ENCODE measurements around the gene GRIA4. TPM values are rescaled to one million over a fixed set of nuclear protein-coding genes. Genes with fewer than 3 reads are reported as not detected.

GRIA4 gene
- total and polyA plus RNA-seq, 2 donors (not counting 1 experiment from before 2014, with no cell fraction given): 0.15 to 0.50 TPM

- Histone ChIP-seq H3K27ac (ENCODE audit: insufficient read depth, low read length) (no peak overlapping the region), H2AFZ (ENCODE audit: low read length) (no peak overlapping the region), H3K4me1 (ENCODE audit: control insufficient read depth, extremely low read depth, insufficient read depth, low read length) (no peaks in the 10 kb centered on the region), H3K79me2 (ENCODE audit: control insufficient read depth, insufficient read depth, low read length) (no peaks in the 10 kb centered on the region), H3K4me3 (replicated peaks in 1 of 4; ENCODE audit: control extremely low read depth in 1 of 4, insufficient read depth in 1 of 4, low read depth in 3 of 4, low read length in 4 of 4) (no peak overlapping the region), H3K9me3 (ENCODE audit: control insufficient read depth, insufficient read depth, low read depth, low read length) (no peaks in the 10 kb centered on the region), H3K9ac (ENCODE audit: insufficient read depth, low read length) (no peak overlapping the region), H3K27me3 (ENCODE audit: control insufficient read depth, insufficient read depth, low read length) (no peaks in the 10 kb centered on the region), H4K20me1 (ENCODE audit: control insufficient read depth, extremely low read depth, insufficient read depth, low read length) (no peaks in the 10 kb centered on the region), H3K4me2 (ENCODE audit: extremely low read depth, insufficient read depth, low read length) (no peak overlapping the region), H3K36me3 (ENCODE audit: control insufficient read depth, insufficient read depth, low read length) (no peaks in the 10 kb centered on the region)
- TF ChIP-seq EZH2 (IDR thresholded peaks at IDR 0.05; ENCODE audit: low read length, missing control alignments) (no peak), CTCF (conservative IDR thresholded peaks at IDR 0.05 in 1 of 2, IDR thresholded peaks at IDR 0.05 in 1 of 2; ENCODE audit: low read depth in 1 of 2, low read length in 2 of 2) (no peak)
- no peak for DNase-seq (ENCODE audit: low read depth in 2 of 2)
These were observed 38.9 kb downstream of the GRIA4 start for GRCh38 chr11:105648762-105649161.

GRCh38 chr11:105665281-105665680 lies 55.4 kb downstream of the GRIA4 start:
- TF ChIP-seq CTCF (conservative IDR thresholded peaks at IDR 0.05 in 1 of 2, IDR thresholded peaks at IDR 0.05 in 1 of 2; ENCODE audit: low read depth in 1 of 2, low read length in 2 of 2): no peak
- no peak for TF ChIP-seq EZH2 (IDR thresholded peaks at IDR 0.05; ENCODE audit: low read length, missing control alignments)
- DNase-seq (ENCODE audit: low read depth in 2 of 2): no peak
- H3K27me3 ChIP-seq (ENCODE audit: control insufficient read depth, insufficient read depth, low read length): no peaks in the 10 kb centered on the region

GRCh38 chr11:105667441-105667840 lies 57.6 kb downstream of the GRIA4 start:
- Histone ChIP-seq H3K27me3 (ENCODE audit: control insufficient read depth, insufficient read depth, low read length) (no peaks in the 10 kb centered on the region), H3K27ac (ENCODE audit: insufficient read depth, low read length) (no peak overlapping the region), H3K4me3 (replicated peaks in 1 of 4; ENCODE audit: control extremely low read depth in 1 of 4, insufficient read depth in 1 of 4, low read depth in 3 of 4, low read length in 4 of 4) (no peak overlapping the region), H3K9me3 (ENCODE audit: control insufficient read depth, insufficient read depth, low read depth, low read length) (no peaks in the 10 kb centered on the region), H3K4me1 (ENCODE audit: control insufficient read depth, extremely low read depth, insufficient read depth, low read length) (no peaks in the 10 kb centered on the region), H2AFZ (ENCODE audit: low read length) (no peak overlapping the region), H3K4me2 (ENCODE audit: extremely low read depth, insufficient read depth, low read length) (no peak overlapping the region), H3K79me2 (ENCODE audit: control insufficient read depth, insufficient read depth, low read length) (no peaks in the 10 kb centered on the region), H3K36me3 (ENCODE audit: control insufficient read depth, insufficient read depth, low read length) (no peaks in the 10 kb centered on the region), H4K20me1 (ENCODE audit: control insufficient read depth, extremely low read depth, insufficient read depth, low read length) (no peaks in the 10 kb centered on the region), H3K9ac (ENCODE audit: insufficient read depth, low read length) (no peak overlapping the region)
- TF ChIP-seq CTCF (conservative IDR thresholded peaks at IDR 0.05 in 1 of 2, IDR thresholded peaks at IDR 0.05 in 1 of 2; ENCODE audit: low read depth in 1 of 2, low read length in 2 of 2) (no peak), EZH2 (IDR thresholded peaks at IDR 0.05; ENCODE audit: low read length, missing control alignments) (no peak)
- no peak for DNase-seq (ENCODE audit: low read depth in 2 of 2)

More at GRCh38 chr11:105665281-105665680, 55.4 kb downstream of the GRIA4 start:
- Histone ChIP-seq H4K20me1 (ENCODE audit: control insufficient read depth, extremely low read depth, insufficient read depth, low read length) (no peaks in the 10 kb centered on the region), H3K79me2 (ENCODE audit: control insufficient read depth, insufficient read depth, low read length) (no peaks in the 10 kb centered on the region), H3K36me3 (ENCODE audit: control insufficient read depth, insufficient read depth, low read length) (no peaks in the 10 kb centered on the region), H3K9ac (ENCODE audit: insufficient read depth, low read length) (no peak overlapping the region), H3K4me1 (ENCODE audit: control insufficient read depth, extremely low read depth, insufficient read depth, low read length) (no peaks in the 10 kb centered on the region), H3K27ac (ENCODE audit: insufficient read depth, low read length) (no peak overlapping the region), H3K4me3 (replicated peaks in 1 of 4; ENCODE audit: control extremely low read depth in 1 of 4, insufficient read depth in 1 of 4, low read depth in 3 of 4, low read length in 4 of 4) (no peak overlapping the region), H2AFZ (ENCODE audit: low read length) (no peak overlapping the region), H3K9me3 (ENCODE audit: control insufficient read depth, insufficient read depth, low read depth, low read length) (no peaks in the 10 kb centered on the region), H3K4me2 (ENCODE audit: extremely low read depth, insufficient read depth, low read length) (no peak overlapping the region)

All from fibroblast of lung (primary cell).